WERI-Rb-1 (cell line): ENCODE results near the gene ZRANB2.

Experiments used
- DNase-seq: peaks from one replicate; pipeline ENCODE4 v3.0.0-alpha.2; 2020
- H3K27ac ChIP-seq: fragments of 250-450 bp; sonication (Bioruptor Pico); 2 replicates; pipeline ENCODE4 v1.5.1; 2020; ENCODE audit warnings: mild to moderate bottlenecking, moderate library complexity
- H3K27me3 ChIP-seq: fragments of 250-450 bp; sonication (Bioruptor Pico); 2 replicates; pipeline ENCODE4 v1.5.1; 2021; ENCODE audit warnings: mild to moderate bottlenecking, low read depth, moderate library complexity; ENCODE audit not compliant: insufficient read depth, severe bottlenecking
- H3K36me3 ChIP-seq: fragments of 250-450 bp; sonication (Bioruptor Pico); 2 replicates; pipeline ENCODE4 v1.5.1; 2020; ENCODE audit warnings: mild to moderate bottlenecking, moderate library complexity
- H3K4me3 ChIP-seq: 2 replicates; pipeline ENCODE4 v1.5.1; 2011; ENCODE audit warnings: low read depth, mild to moderate bottlenecking, control low read depth, low read length
- H3K9me3 ChIP-seq: fragments of 250-450 bp; sonication (Bioruptor Pico); 2 replicates; pipeline ENCODE4 v1.5.1; 2021; ENCODE audit warnings: mild to moderate bottlenecking, moderate library complexity; ENCODE audit not compliant: severe bottlenecking
- TF ChIP-seq, protein P1 (sequence below): IDR thresholded peaks from 2 replicates; pipeline ENCODE4 v1.5.1; 2011; ENCODE audit warnings: low read depth, mild to moderate bottlenecking, control low read depth, inconsistent platforms, low read length

The ZRANB2 gene

DNA sequence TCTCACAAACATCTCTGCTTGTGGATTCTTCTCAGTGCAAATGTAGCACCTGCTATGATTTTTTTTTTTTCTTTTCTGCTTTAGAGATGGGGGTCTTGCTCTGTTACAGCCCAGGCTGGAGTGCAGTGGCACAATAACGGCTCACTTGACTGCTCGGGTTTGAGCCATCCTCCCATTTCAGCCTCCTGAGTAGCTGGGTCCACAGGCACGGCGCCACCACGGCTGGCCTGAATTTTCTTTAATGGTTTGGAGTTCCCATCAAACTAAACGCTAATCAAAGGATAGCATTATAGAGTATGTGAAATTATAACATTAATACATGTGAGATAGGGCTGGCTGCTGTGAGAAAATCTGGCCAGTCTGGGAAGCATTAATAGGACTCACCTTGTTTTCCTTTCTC, 26.0 kb downstream of the ZRANB2 start:
- H3K27ac ChIP-seq = no peak overlapping the region
- DNase-seq = no peak
- H3K27me3 ChIP-seq = no peaks in the 10 kb centered on the region
- H3K36me3 ChIP-seq = peaks cover 5% of the 10 kb centered on the region
- H3K9me3 ChIP-seq = no peaks in the 10 kb centered on the region
- TF ChIP-seq, protein P1, sequence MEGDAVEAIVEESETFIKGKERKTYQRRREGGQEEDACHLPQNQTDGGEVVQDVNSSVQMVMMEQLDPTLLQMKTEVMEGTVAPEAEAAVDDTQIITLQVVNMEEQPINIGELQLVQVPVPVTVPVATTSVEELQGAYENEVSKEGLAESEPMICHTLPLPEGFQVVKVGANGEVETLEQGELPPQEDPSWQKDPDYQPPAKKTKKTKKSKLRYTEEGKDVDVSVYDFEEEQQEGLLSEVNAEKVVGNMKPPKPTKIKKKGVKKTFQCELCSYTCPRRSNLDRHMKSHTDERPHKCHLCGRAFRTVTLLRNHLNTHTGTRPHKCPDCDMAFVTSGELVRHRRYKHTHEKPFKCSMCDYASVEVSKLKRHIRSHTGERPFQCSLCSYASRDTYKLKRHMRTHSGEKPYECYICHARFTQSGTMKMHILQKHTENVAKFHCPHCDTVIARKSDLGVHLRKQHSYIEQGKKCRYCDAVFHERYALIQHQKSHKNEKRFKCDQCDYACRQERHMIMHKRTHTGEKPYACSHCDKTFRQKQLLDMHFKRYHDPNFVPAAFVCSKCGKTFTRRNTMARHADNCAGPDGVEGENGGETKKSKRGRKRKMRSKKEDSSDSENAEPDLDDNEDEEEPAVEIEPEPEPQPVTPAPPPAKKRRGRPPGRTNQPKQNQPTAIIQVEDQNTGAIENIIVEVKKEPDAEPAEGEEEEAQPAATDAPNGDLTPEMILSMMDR = no peak
- H3K4me3 ChIP-seq = no peak overlapping the region

- Histone ChIP-seq H3K27me3 (no peaks in the 10 kb centered on the region), H3K27ac (no peak overlapping the region), H3K36me3 (peaks cover 4% of the 10 kb centered on the region; the same call in 1 of the 2 replicates), H3K9me3 (no peaks in the 10 kb centered on the region), H3K4me3 (no peak overlapping the region)
- DNase-seq = no peak
- TF ChIP-seq, protein P1 = no peak
These were observed 26.5 kb downstream of the ZRANB2 start for GRCh38 chr1:71054281-71054731.

DNA sequence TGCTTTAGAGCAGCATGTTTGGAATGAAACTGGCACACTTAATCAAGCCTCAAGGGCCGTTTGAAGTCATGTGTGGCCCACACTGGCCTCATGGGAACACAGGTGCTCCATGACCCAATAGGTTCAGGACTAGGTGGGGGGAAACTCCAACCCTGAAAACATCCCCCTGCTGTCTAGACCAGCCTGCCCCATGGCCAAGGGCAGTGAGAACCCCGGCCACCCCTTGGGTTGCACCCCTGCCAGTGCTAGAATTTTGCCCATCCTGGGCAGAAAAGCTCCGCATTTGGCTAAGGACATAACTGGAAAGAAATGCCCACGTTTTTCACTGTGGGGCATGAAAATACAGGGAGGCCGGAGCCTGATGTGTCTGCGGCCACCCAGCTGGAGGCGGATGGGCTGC, 27.1 kb downstream of the ZRANB2 start:
- DNase-seq = no peak
- TF ChIP-seq, protein P1 = no peak
- no peaks in the 10 kb centered on the region for H3K9me3 ChIP-seq
- peaks cover 2% of the 10 kb centered on the region for H3K27me3 ChIP-seq
- H3K4me3 ChIP-seq = no peak overlapping the region
- H3K27ac ChIP-seq = no peak overlapping the region
- H3K36me3 ChIP-seq = peaks cover 4% of the 10 kb centered on the region; the same call in 1 of the 2 replicates

DNA sequence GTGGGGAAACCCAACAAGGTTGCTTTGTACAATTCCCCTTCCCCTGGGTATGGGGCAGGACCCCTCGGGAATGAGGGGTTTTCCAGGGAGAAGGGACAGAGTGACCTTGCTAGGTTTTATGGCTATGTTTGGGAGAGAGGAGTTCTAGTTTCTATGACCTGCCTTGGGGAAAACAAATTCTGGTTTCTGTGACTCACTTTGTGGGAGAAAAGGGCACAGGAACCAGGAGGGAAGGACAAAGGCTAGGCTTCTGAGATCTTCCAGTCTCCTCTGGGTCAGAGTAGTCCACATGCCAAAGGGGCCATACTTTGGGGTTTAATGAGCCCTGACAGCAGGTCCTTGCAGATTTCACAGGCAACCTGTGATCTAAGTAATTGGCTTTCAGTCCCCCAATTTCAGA, 27.7 kb downstream of the ZRANB2 start:
- DNase-seq = no peak

GRCh38 chr1:71049951-71050598, 30.8 kb downstream of the ZRANB2 start:
- Histone ChIP-seq H3K36me3 (no peaks in the 10 kb centered on the region), H3K27me3 (peaks cover 15% of the 10 kb centered on the region), H3K4me3 (no peak overlapping the region), H3K27ac (no peak overlapping the region), H3K9me3 (no peaks in the 10 kb centered on the region)
- no peak for DNase-seq
- TF ChIP-seq, protein P1 = peak; percentile 62

More for the DNA sequence above, 27.7 kb downstream of the ZRANB2 start:
- Histone ChIP-seq H3K9me3 (no peaks in the 10 kb centered on the region), H3K36me3 (no peaks in the 10 kb centered on the region; the same call in 1 of the 2 replicates), H3K4me3 (no peak overlapping the region), H3K27ac (no peak overlapping the region), H3K27me3 (peaks cover 4% of the 10 kb centered on the region)
- TF ChIP-seq, protein P1 = no peak
